ENCODE data around the gene IGSF21. TPM values are rescaled to one million over a fixed set of nuclear protein-coding genes. Genes with fewer than 3 reads are reported as not detected.

The IGSF21 gene
- total and polyA plus RNA-seq, 2 donors (not counting 1 experiment from before 2014, with no cell fraction given): not detected

- ATAC-seq (ENCODE audit: low read depth) (no peak), DNase-seq (no peak)
- Histone ChIP-seq H3K27ac (ENCODE audit: low read length in 2 of 2) (no peak overlapping the region), H3K79me2 (ENCODE audit: control insufficient read depth, insufficient read depth, low read length) (no peaks in the 10 kb centered on the region), H3K9me3 (ENCODE audit: control extremely low read depth in 1 of 3, control insufficient read depth in 2 of 3, insufficient read depth in 1 of 3, low read length in 2 of 3) (peaks cover 0 to 8% (median 0%) of the 10 kb centered on the region in 3 donors), H3K27me3 (replicated peaks in 1 of 4; ENCODE audit: control extremely low read depth in 1 of 4, control insufficient read depth in 3 of 4, insufficient read depth in 4 of 4, low read length in 3 of 4) (peaks cover 0 to 4% (median 2%) of the 10 kb centered on the region in 4 experiments), H3K4me1 (ENCODE audit: control insufficient read depth in 2 of 2, insufficient read depth in 2 of 2, low read length in 2 of 2) (no peaks in the 10 kb centered on the region), H4K20me1 (ENCODE audit: control insufficient read depth, insufficient read depth, low read length, poor library complexity, severe bottlenecking) (no peaks in the 10 kb centered on the region), H2AFZ (ENCODE audit: insufficient read depth, low read depth, low read length, poor library complexity, severe bottlenecking) (no peak overlapping the region), H3K4me2 (replicated peaks; ENCODE audit: low read depth, low read length, poor library complexity, severe bottlenecking) (no peak overlapping the region), H3K36me3 (replicated peaks in 1 of 2; ENCODE audit: control extremely low read depth in 1 of 2, control insufficient read depth in 1 of 2, extremely low read depth in 1 of 2, insufficient read depth in 2 of 2, low read length in 1 of 2) (no peaks in the 10 kb centered on the region), H3K9ac (ENCODE audit: low read length) (no peak overlapping the region), H3K4me3 (ENCODE audit: control extremely low read depth in 1 of 5, extremely low read depth in 1 of 5, insufficient read depth in 1 of 5, low read depth in 2 of 5, low read length in 4 of 5) (no peak overlapping the region)
- Mint-ChIP-seq H3K4me1 (no peaks in the 10 kb centered on the region), H3K27me3 (peaks cover 38% of the 10 kb centered on the region), H3K9me3 (ENCODE audit: insufficient read depth) (no peaks in the 10 kb centered on the region), H3K27ac (no peak overlapping the region), H3K4me3 (no peak overlapping the region)
- ChIA-PET POLR2A (no interaction called here), CTCF (no interaction called here)
- intact Hi-C loops (cut with micrococcal nuclease): no loop called here
- no peak for TF ChIP-seq CTCF (IDR thresholded peaks at IDR 0.05)
- TF ChIP-seq EZH2 (IDR thresholded peaks at IDR 0.05; ENCODE audit: borderline replicate concordance, insufficient read depth, low read depth, low read length, poor library complexity, severe bottlenecking): no peak
- 23% methylated on average over 7 of the region's 16 CpGs for WGBS (ENCODE audit: insufficient coverage)
These were observed 187.0 kb downstream of the IGSF21 start for GRCh38 chr1:18294437-18295176.

DNA sequence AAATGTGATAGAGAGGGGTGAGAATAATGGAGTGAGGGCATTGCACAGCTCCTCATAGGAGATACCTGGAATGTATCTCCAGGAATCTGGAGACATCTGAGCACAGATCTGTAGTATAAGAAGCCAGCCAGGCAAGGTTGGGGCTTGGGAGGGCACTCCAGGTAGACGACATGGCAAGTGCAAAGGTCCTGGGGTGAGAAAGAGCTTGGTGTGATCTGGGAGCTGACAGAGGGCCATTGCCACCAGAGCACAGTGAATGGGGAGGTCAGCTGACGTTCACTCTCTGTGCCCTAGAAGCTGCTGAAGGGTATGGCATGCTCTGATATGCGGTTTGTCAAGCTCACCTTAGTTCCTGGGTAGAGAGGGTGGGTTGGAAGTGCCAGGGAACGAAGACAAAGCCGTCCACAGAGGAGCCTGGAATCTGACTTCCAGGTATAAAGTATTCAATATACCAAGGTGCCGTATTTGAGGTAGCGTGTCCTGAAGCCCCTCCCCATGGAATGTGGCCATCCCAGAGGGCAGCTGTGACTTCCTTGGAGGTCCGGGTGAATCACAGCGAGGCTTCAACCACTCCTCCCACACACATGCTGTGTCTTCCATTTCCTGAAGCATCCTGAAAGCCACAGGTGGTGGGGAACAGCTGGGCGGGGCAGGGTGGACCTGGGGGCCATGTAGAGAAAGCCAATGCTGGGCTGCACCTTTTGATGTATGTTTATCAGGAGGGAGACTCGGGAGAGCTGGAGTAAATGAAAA, 190.5 kb downstream of the IGSF21 start:
- peaks cover 0 to 4% (median 0%) of the 10 kb centered on the region in 3 donors for H3K9me3 ChIP-seq (ENCODE audit: control extremely low read depth in 1 of 3, control insufficient read depth in 2 of 3, insufficient read depth in 1 of 3, low read length in 2 of 3)
- no peak overlapping the region for H2AFZ ChIP-seq (ENCODE audit: insufficient read depth, low read depth, low read length, poor library complexity, severe bottlenecking)
- no peaks in the 10 kb centered on the region for H3K79me2 ChIP-seq (ENCODE audit: control insufficient read depth, insufficient read depth, low read length)
- TF ChIP-seq CTCF (IDR thresholded peaks at IDR 0.05): no peak
- TF ChIP-seq EZH2 (IDR thresholded peaks at IDR 0.05; ENCODE audit: borderline replicate concordance, insufficient read depth, low read depth, low read length, poor library complexity, severe bottlenecking): no peak
- Mint-ChIP-seq H3K4me1 (no peaks in the 10 kb centered on the region), H3K9me3 (ENCODE audit: insufficient read depth) (no peaks in the 10 kb centered on the region), H3K27ac (no peak overlapping the region), H3K27me3 (peaks cover 44% of the 10 kb centered on the region), H3K4me3 (no peak overlapping the region)
- H3K36me3 ChIP-seq (replicated peaks in 1 of 2; ENCODE audit: control extremely low read depth in 1 of 2, control insufficient read depth in 1 of 2, extremely low read depth in 1 of 2, insufficient read depth in 2 of 2, low read length in 1 of 2): no peaks in the 10 kb centered on the region
- H3K27ac ChIP-seq (ENCODE audit: low read length in 2 of 2): no peak overlapping the region
- POLR2A ChIA-PET: no interaction called here
- WGBS (ENCODE audit: insufficient coverage): 32% methylated on average over 10 of the region's 11 CpGs
- no peak overlapping the region for H3K9ac ChIP-seq (ENCODE audit: low read length)
- no peaks in the 10 kb centered on the region for H4K20me1 ChIP-seq (ENCODE audit: control insufficient read depth, insufficient read depth, low read length, poor library complexity, severe bottlenecking)
- intact Hi-C loops (cut with micrococcal nuclease): no loop called here
- ATAC-seq (ENCODE audit: low read depth): no peak
- CTCF ChIA-PET: interaction anchor here (0.7 to 1.2 kb wide), 2 partner anchors 14 to 16 kb away, joined by 3 read pairs; no protein-coding TSS in a partner anchor
- H3K4me3 ChIP-seq (ENCODE audit: control extremely low read depth in 1 of 5, extremely low read depth in 1 of 5, insufficient read depth in 1 of 5, low read depth in 2 of 5, low read length in 4 of 5): no peak overlapping the region
- H3K4me2 ChIP-seq (replicated peaks; ENCODE audit: low read depth, low read length, poor library complexity, severe bottlenecking): no peak overlapping the region
- DNase-seq: no peak
- peaks cover 0 to 4% (median 2%) of the 10 kb centered on the region in 4 experiments for H3K27me3 ChIP-seq (replicated peaks in 1 of 4; ENCODE audit: control extremely low read depth in 1 of 4, control insufficient read depth in 3 of 4, insufficient read depth in 4 of 4, low read length in 3 of 4)
- no peaks in the 10 kb centered on the region for H3K4me1 ChIP-seq (ENCODE audit: control insufficient read depth in 2 of 2, insufficient read depth in 2 of 2, low read length in 2 of 2)
